ENCODE measurements around the gene FMN1.
"Not testable (repeated sequence)": the region's sequence is repeated elsewhere in the genome, so short reads cannot be mapped to it uniquely, and the experiment has no call there.

The FMN1 gene

DNA sequence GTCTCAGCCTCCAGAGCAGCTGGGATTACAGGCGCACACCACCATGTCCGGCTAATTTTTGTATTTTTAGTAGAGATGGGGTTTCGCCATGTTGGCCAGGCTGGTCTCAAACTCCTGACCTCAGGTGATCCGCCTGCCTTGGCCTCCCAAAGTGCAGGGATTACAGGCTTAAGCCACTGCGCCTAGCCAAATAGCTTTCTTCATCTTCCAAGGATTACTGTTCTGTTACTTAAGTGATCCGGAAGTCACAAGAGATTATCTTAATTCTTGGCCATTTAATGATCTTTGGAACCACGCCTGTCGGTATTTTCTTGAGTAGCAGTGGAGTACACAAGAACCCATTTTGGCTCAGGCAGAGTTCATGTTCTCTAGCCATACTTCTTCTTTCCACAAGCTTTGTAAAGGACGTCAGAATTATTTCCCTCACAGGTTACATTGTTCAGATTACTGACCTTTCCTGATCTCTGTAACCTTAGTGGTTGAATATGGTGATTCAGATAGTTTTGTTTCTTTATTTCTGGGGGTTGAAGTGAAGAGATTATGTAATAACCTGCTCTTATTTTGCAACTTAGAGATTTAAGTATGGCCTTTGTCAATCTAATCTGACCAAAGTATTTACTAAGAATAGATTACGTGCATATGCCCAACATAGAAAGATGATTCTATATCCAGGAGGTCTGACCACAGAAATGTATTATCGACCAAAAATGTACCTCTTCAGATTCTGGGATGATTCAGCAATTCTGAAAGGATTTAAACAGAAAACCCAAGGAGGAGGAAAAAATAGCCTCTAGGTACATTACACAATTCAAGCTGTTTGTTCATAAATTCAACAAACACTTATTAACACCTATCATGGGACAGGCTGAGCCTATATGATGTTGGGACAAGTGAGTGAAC lies 344.5 kb downstream of the FMN1 start:
- no peak for DNase-seq

DNA sequence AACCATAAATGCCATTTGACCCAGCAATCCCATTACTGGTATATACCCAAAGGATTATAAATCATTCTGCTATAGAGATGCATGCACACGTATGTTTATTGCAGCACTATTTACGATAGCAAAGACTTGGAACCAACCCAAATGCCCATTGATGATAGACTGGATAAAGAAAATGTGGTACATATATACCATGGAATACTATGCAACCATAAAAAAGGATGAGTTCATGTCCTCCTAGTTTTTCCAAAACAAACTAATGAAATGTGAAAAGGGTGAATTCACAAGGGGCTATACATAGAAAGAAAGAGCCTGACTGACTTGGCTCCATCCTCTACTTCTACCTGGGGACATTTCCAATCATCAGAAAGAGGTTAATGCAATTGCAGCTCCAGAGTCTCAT lies 347.8 kb downstream of the FMN1 start:
- DNase-seq, result not testable (repeated sequence)

DNA sequence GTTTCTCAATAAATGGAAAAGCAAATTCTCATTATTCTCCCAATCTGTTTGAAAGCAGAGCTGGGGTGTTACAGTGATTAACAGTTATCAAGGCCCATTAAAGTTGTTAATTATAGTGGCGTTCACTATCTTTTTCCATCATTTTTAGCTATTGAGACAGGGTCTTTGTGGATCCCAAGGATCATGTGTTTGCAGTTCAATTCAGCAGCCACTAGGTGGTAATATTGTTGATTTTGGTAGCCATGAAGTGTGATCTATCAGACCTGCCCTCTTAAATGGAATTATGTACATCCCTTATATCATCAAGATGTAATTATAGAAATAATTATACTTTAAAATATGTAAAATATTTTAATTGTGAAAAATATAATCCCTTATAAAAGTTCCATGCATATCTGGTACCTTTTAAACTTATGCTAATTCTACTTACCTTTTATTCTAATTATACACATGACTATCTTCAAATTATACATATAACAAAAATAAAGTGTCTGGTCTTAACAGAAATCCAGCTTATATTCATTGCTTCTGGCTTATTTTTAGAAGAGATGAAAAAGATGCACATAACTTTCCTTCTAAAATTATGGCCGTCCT lies 350.3 kb downstream of the FMN1 start:
- no peak for DNase-seq

DNA sequence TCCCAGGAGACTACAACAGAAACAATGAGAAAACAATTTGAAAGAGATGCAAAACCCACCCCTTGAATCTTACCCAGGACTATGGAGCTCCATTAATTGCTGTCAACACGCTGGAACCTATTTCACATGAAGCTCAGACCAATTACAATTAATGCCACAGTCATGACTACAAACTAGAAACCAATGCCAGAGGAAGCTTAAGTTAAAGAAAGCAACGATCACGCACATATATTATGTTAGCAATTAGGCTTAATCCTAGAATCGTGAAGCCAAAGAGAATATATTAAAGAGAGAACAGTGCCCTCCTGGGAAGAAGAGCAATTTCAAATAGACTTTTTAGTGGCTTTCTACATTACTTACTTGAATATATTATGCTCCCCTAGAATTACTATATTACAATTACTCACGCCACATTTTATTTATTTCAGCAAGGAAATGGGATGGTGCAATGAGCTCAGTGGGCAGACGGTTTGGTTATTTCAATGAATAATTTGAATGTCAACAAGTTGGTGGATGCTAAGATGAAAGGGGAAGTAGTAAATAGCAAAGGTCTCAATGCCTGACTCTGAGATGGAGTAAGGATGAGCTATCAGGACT lies 351.2 kb downstream of the FMN1 start:
- DNase-seq, result no peak

DNA sequence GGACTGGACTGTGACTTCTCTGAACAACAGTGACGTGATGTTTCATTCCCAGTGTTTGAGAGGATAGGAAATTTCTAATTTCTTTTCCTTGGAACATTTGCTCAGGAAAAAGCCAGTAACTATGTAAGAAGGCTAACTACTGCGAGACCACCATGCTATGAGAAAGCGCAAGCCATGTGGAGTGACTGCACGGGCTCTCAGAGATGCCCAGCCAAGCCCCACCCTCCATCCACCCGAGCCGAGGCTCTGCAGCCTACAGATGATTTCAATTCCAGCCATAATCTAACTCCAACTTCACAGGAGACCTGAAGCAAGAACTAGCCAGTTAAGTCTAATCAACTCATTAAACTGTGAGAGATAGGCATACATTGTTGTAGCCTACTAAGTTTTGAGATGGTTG lies 352.4 kb downstream of the FMN1 start:
- no peak for DNase-seq

DNA sequence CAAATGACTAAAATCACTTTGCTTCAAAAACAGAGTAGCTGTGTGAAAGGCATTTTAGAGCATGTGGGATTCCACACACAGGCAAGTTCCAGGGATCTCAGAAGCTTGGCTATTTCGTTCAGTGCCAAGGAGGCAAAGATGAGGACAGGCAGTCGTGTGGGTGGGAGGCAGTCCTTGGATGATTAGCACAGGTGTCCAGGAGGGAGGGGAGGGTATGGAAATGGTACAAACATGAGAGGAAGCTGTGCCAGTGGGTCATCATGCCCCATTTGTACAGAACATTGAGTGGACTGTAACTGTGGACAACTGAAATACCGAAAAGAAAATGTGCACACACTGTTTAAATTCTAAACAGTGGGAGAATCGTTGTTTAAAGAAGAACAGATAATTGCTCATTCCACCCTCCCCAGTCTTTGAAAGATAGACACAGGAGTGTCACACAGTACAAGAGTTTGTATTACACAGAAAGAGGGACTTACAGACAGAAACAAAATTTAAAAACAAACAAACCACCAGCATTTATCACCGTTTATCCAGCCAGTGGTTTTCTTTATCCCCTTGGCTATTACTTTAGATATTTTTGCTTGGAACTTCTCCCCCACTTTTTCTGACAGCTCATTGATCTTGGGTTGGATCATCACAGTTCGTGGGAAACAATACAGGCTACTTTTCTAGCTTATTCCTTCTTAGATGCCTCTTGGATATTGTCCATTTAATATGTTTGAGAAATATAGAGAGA lies 353.8 kb downstream of the FMN1 start:
- no peak for DNase-seq

DNA sequence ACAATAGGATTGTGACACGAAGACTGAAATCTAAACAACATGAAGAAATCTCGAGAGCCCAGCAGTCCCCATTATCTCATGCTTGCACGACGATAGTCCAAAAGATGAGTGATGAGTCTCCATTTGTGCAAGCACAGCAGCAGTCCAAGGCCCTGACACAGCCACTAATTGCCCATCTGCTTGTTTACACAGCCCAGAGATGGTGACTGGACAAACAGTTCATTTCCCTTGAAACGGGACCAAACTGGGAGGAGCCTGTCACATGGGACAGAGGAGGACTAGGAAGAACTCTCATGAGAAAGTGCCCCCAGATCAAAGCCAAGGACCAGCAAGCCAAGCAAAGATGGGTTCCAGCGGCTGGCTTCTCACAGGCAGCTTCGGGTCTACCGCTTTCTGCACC lies 355.7 kb downstream of the FMN1 start:
- DNase-seq, result no peak

DNA sequence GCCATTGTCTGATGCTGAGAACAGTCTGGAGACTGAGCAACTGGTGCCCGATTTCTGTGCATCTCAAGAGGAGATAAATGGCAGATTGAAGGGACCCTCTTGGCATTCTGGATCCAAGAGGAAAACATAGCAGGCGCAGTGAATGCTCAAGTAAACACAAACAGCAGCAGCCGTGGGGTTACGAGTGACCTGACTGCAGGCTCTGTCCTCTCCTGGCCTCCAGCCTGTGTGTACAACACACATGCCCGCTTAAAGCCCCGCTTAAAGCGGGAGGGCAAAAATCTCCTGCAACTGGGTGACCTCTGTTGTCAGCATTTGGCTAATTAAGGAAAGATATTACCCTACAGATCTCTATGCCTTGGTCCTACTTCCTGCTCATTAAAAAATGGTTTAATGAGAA lies 356.2 kb downstream of the FMN1 start:
- DNase-seq, result no peak

DNA sequence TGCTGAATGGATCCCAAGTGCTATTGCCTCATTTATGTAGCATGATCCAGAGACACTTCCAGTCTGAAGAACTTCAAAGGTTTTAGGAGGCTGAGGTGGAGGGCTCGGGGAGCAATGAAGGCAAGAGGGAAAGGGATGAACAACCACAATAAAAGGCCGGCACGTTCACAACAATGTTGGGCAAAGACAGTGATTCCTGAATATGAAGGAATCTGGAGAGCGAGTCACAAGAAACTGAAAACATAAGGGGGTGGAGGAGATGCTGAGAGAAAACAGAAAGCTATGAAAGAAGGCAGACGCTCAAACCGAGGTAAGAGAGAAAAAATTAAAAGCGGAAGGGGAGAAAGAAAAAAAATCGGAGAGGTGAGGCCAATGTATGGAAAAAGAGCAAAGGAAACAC lies 356.6 kb downstream of the FMN1 start:
- DNase-seq, result no peak

DNA sequence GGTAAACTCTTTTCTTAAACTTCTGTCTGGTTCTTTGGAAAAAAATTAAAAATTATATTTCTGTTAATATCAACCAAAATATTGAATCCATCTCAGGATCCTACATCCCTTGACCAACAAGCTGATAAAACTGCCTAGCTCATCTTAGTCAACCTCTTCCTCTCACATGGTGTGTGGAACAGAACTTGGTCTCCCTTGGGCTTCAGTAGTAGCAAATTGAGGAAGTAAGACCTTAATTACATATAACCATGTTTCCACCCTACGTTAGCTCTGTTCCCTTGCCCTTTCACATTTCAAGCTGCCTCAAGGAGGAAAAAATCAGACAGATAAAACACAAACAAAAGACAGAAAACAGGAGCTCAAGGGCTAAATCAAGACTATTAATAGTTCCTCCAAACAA lies 360.4 kb downstream of the FMN1 start:
- DNase-seq, result no peak

DNA sequence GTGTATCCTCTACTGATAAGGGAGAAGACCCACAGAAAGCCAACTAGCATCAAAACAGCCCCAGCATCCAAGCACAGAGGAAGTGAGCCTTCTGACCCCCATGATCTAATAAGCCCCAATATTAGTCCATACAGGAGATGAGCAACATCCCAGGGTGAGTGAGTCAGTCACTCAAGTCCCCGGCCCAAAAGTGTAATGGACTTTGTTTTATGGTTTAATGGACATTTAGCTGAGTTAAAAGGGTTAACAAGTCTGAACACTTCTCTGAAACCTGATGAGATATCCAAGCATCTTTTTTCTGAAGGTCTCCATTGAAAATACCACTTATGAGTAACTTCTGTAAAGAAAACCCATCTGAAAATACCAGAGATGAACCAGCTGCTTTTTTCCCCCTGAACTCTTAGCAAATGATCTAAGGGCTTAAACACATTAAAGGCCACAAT lies 361.1 kb downstream of the FMN1 start:
- DNase-seq, result no peak

DNA sequence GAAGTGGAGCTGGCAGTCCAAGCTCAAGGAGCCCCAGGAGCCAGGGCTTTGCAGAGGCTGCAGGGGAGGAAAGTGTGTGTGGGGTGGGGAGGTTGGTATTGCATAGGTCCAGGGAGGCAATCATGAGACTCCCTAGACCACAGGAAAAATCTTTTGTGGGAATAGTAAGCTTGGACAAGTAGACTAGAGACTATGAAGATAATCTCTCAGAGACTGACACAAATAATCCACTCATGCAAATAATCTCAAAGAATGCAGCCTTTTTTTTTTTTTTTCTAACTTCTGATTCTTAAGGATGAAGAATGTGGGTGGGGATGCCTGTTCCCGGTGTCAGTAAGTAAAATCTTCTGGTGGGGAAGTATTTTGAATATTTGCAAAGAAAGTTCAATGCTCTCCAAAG lies 363.0 kb downstream of the FMN1 start:
- DNase-seq, result no peak

DNA sequence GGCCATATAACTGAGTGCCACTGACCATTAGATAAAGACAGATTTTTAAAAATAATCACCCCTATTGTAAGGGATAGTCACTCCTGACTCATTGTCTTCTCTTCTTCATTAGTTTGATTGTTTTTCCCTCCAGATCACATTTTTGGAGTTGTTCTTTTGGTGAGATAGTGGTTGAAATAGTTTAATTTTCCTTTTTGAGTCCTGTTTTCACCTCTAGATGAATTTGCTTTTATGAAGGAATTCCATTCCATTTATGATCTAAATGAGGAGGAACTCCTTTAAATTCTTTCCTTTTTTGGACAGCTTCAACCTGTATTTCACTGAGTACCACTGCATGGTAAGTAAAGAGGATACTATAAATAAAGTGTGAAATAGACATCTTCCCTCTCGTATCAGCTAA lies 364.3 kb downstream of the FMN1 start:
- DNase-seq, result no peak

DNA sequence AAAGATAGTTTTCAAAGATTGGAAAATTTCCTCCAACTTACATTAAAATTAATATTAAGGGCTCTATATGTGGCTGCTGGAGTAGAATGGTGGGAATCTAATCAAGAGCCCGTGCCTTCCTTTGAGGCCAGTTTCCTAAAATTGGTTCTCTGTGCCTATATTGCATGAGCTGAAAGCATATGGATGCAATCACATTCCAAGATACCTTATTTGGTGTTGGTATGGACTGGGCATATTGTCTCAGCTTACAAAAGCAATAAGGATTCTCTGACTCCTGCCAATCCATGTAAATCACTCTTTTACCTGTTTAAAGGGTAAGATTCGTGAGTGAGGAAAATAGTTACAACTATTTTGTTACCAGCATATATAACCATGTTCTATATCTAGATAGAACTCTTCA lies 365.1 kb downstream of the FMN1 start:
- no peak for DNase-seq

DNA sequence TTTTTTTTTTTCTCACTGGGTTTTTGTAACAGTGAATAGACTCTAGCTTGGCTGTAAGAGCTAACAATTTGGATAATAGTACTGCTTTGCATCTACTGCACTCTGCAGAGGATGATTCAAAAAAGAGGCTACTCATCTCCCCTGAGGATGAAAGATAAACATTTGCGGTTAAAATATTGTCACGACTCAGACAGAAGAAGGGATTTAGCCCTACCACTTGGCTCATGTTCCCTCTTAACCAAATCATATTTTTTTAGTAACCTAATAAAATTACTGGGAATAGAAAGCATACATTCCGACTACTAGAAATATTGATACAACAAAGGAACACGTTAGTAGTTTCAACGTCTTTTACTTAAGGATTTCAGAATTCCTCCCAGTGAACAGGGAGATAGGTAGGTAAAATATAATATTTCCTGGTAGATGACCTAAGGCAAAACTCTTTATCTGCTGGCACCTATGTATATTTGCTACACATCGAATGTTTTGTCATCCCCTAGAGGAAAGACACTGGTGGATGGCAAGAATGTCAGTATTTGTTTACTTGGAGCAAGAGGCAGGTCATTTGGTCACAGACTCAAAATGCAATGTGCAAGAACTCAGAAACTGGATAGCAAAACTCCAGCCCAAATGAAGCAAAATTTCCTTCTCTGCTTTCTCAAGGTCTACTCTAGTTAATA lies 365.9 kb downstream of the FMN1 start:
- no peak for DNase-seq

DNA sequence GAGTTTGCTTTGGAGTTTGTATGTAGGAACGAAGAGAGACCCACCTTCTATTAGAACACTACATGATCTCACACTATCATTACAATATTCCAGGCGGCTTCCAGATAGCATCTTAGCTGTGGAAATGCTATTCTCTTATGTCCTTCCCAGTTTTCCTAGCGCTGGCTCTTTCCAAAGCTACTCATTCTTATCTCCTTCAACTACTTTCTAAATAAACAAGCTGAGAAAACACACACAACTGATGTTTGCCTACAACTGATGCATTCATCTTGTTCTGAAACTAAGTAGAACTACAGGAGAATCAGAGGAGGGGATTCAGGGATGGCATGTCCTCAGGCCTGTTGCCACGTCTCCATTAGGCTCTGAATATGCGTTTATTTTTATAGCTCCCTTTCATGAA lies 367.8 kb downstream of the FMN1 start:
- no peak for DNase-seq

DNA sequence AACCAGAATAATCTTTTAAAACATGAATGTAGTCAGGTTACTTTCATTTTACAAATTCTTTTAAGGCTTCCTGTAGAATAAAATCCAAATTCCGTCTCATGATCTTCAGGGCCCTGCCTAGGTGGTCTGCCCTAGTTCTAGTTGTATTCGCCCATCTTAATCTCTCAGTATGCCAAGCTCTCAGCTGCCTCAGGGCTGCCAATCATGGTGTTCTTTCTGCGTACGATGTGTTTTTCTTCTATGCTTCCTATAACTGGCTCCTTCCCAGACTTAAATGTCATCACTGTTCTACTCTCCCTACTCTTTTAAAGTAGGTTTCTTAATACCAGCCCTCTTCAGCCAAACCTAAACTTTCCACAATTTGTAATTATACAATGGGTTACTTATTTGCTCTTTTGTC lies 369.3 kb downstream of the FMN1 start:
- no peak for DNase-seq

DNA sequence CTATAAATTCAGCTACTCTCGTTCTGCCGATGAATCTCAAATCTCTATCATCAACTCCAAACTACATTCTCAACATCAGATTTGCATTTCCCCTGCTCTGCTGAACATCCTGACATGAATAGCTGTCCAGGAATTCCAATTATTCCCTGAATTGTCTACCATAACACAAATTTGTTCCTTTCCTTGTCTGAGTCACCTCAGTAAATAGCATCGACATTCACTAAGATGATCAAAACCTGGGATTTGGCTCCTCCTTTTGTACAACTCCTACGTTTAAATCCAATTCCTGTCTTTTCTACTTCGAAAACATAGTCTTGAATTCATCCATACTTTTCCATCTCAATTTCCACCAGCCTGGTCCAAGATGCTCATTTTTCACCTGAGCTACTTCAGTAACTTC lies 369.7 kb downstream of the FMN1 start:
- DNase-seq, result no peak

DNA sequence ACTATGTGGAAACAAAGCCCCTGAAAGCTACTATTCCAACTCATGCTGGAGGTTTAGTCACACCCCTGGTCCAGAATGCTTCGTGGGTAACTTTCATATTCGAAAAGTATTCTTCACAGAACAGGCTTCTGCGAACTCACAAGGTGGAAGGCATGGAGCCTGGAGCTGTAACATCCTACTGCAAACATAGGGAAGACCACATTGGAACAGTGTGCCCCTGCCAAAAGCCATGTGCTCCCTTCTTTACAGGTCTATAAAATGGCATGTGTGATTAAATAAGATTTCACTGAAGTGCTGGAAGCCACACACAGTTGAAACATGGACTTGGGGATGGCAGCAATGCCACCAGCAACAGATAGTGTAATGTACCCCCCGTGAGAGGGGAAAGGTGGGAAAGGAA lies 370.8 kb downstream of the FMN1 start:
- no peak for DNase-seq

DNA sequence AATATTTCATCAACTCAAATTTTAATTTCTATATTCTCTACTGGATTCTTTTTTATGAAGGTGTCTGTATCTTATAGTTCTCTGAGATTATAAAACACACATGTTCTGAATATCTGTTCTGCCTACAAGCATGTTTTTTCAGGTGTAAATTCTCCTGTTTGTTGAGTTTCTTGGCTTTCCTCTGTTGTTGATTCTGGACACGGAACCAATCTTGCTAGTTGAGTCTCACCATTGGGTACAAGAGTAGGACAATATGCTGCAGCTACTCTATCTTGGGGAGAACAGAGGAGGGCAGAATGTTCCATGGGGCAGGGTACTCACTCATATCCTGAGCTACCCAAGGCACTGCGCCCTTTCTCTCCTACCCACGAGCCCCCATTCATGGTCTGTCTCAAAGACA lies 371.8 kb downstream of the FMN1 start:
- no peak for DNase-seq

DNA sequence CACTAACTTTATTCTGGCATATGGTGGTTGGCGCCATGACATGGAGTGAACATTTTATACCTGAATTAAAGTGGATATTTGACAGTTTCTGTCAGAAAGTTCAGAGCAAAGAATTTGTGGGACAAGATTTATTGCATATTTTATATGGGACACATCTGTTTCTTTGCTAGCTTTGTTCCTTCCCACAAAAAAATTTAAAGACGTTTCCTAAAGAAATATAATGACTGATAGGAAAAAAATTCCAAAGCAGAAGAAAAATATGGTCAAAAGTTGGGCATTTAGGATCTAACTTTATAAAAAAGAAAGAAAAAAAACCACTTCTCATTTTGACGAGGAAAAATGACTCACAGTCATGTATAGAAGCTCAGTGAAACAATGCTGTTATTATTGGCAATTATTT lies 375.1 kb downstream of the FMN1 start:
- no peak for DNase-seq

DNA sequence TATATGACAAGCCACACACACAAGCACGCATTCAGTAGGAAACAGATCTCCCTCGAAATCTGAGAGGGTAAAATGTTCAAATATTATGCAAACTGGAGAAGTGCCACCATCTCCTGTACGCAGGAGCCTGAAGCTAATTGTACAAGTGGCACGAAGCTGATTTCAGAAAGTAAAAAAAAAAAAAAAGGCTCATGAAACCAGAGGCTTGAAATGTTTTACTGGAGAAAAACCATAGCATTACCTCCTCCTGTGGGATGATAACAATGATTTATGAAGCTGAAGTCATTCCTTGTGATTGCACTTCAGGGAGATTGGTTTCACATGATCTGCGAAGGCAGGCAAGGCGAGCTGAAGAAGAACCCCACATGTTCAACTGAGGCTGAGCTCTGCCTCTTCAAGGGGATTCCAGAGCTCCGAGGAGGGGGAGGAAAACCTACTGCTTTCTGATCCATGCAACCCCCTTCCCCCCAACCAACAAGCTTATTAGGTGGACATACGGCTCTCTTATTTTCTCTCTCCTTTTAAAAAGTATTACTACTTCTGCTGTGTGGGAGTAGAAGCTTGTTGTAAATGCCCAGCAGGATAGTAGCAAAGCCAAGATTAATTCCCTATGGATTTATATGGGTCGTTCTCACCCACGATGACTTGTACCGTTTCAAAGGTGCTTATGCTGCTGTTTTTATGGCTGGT lies 375.6 kb downstream of the FMN1 start:
- DNase-seq, result no peak
